ENCODE measurements around the gene DNLZ. TPM values are rescaled to one million over a fixed set of nuclear protein-coding genes. Genes with fewer than 3 reads are reported as not detected.

DNLZ gene
- total RNA-seq, 1 donor from 2014 or later: 14.5 TPM

- no peak overlapping the region for H3K27ac Mint-ChIP-seq (ENCODE audit: unreplicated experiment)
Observed at GRCh38 chr9:136396219-136396515, 32.6 kb upstream of the DNLZ start.

DNA sequence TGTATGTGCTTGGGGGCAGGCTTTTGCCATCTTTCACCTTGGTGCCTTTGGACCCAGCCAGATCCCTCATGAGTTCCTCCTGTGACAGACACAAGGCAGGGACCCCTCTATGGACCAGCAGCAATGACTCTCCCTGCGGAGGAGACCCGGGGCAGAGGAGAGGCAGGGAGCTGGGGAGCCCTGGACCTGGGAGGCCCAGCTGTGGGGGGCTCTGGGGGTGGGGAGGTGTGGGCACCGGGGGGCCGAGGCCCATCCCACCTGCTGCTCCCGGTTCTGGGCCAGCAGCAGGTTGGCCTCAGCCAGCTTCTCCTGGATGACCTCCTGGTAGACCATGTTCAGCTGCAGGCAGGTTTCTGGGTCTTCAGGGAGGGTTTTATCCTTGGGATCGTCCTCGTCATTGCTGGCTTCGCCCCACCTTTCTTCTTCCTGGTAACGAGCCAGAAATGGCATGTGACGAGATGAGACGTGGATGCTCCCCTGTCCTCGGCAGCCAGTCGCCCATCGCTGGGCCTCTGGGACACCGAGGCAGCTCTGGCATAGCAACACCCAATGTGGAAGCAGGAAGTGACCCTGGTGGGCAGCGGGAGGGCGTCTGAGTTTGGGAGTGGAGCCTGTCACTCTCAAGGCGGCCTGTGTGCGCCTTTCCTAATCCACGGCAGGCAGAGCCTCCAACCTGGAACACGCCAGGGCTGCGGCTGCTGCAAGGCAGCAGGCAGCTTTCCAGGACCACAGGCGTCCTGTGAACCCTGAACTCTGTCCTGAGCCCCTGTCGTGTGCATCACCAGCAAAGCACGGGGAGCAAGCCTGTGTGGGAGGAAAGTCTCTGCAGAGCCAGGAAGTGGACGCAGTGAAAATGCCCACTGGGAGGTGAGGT is 32.0 kb upstream of the DNLZ start:
- DNase-seq (ENCODE audit: low spot score): no peak
- Mint-ChIP-seq H3K27ac (ENCODE audit: unreplicated experiment) (no peak overlapping the region), H3K4me1 (ENCODE audit: unreplicated experiment) (peaks cover 7% of the 10 kb centered on the region), H3K36me3 (ENCODE audit: low read depth, unreplicated experiment) (peaks cover 25% of the 10 kb centered on the region), H3K4me3 (ENCODE audit: unreplicated experiment) (peak overlapping the region; percentile 69), H3K27me3 (ENCODE audit: unreplicated experiment) (peaks cover 7% of the 10 kb centered on the region), H3K9me3 (ENCODE audit: unreplicated experiment) (no peaks in the 10 kb centered on the region)
- no peak for TF ChIP-seq CTCF (IDR thresholded peaks at IDR 0.05; ENCODE audit: unreplicated experiment)

More at GRCh38 chr9:136396219-136396515, 32.6 kb upstream of the DNLZ start:
- no peaks in the 10 kb centered on the region for H3K9me3 Mint-ChIP-seq (ENCODE audit: unreplicated experiment)
- H3K36me3 Mint-ChIP-seq (ENCODE audit: low read depth, unreplicated experiment): peaks cover 23% of the 10 kb centered on the region
- TF ChIP-seq CTCF (IDR thresholded peaks at IDR 0.05; ENCODE audit: unreplicated experiment): no peak
- peaks cover 7% of the 10 kb centered on the region for H3K4me1 Mint-ChIP-seq (ENCODE audit: unreplicated experiment)
- no peak overlapping the region for H3K4me3 Mint-ChIP-seq (ENCODE audit: unreplicated experiment)
- DNase-seq (ENCODE audit: low spot score): no peak
- peaks cover 10% of the 10 kb centered on the region for H3K27me3 Mint-ChIP-seq (ENCODE audit: unreplicated experiment)

DNA sequence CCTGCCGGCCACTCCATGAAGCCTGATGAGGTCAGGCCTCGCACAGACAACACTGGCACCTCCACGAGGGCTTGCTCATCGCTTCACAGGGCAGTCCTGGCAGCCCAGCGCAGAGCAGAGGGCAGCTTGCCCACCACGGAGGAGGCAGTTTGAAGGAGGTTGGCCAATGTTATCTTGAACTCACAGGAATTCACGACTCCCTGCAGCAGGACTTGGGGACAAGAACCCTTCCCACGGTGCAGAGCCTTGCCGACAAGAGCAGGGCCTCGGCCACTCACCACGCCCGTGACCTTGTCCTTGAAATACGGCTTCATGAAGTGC is 31.4 kb upstream of the DNLZ start:
- DNase-seq (ENCODE audit: low spot score): no peak
- Mint-ChIP-seq H3K27me3 (ENCODE audit: unreplicated experiment) (peaks cover 7% of the 10 kb centered on the region), H3K4me1 (ENCODE audit: unreplicated experiment) (peaks cover 7% of the 10 kb centered on the region), H3K36me3 (ENCODE audit: low read depth, unreplicated experiment) (peaks cover 25% of the 10 kb centered on the region), H3K27ac (ENCODE audit: unreplicated experiment) (no peak overlapping the region), H3K9me3 (ENCODE audit: unreplicated experiment) (no peaks in the 10 kb centered on the region), H3K4me3 (ENCODE audit: unreplicated experiment) (peak overlapping the region; percentile 69)
- TF ChIP-seq CTCF (IDR thresholded peaks at IDR 0.05; ENCODE audit: unreplicated experiment): no peak

- no peaks in the 10 kb centered on the region for H3K9me3 Mint-ChIP-seq (ENCODE audit: unreplicated experiment)
- H3K36me3 Mint-ChIP-seq (ENCODE audit: low read depth, unreplicated experiment): peaks cover 29% of the 10 kb centered on the region
- peaks cover 7% of the 10 kb centered on the region for H3K4me1 Mint-ChIP-seq (ENCODE audit: unreplicated experiment)
- H3K27ac Mint-ChIP-seq (ENCODE audit: unreplicated experiment): no peak overlapping the region
- DNase-seq (ENCODE audit: low spot score): no peak
- TF ChIP-seq CTCF (IDR thresholded peaks at IDR 0.05; ENCODE audit: unreplicated experiment): no peak
- H3K27me3 Mint-ChIP-seq (ENCODE audit: unreplicated experiment): peaks cover 7% of the 10 kb centered on the region
- H3K4me3 Mint-ChIP-seq (ENCODE audit: unreplicated experiment): no peak overlapping the region
Observed at GRCh38 chr9:136394312-136395019, 30.9 kb upstream of the DNLZ start.

- Mint-ChIP-seq H3K4me1 (ENCODE audit: unreplicated experiment) (no peaks in the 10 kb centered on the region), H3K36me3 (ENCODE audit: low read depth, unreplicated experiment) (peaks cover 31% of the 10 kb centered on the region), H3K9me3 (ENCODE audit: unreplicated experiment) (no peaks in the 10 kb centered on the region), H3K27ac (ENCODE audit: unreplicated experiment) (no peak overlapping the region), H3K4me3 (ENCODE audit: unreplicated experiment) (no peak overlapping the region), H3K27me3 (ENCODE audit: unreplicated experiment) (no peaks in the 10 kb centered on the region)
- DNase-seq (ENCODE audit: low spot score): no peak
- TF ChIP-seq CTCF (IDR thresholded peaks at IDR 0.05; ENCODE audit: unreplicated experiment): no peak
Observed at GRCh38 chr9:136393531-136393930, 30.0 kb upstream of the DNLZ start.

Measured in endothelial cell (in vitro differentiated cells).